Spinal cord (tissue), 4 donors: ENCODE measurements around the gene INSR. TPM values are rescaled to one million over a fixed set of nuclear protein-coding genes. Genes with fewer than 3 reads are reported as not detected.

ENCODE experiments used
- polyA plus RNA-seq, 2 donors: library from polyadenylated mRNA; unstranded; fragments of 120-200 nt; gene quantifications; one replicate each; pipeline ENCODE4 v1.2.1, GENCODE V29; 2013; ENCODE audit not compliant: insufficient read length in 2 of 2
- total RNA-seq, 2 donors: library from RNA; depleted of rRNA in 1 of 2; stranded (reverse); fragments of 120-200 nt in 1 of 2; fragments of >200 nt in 1 of 2; gene quantifications; one replicate each; pipeline versions ENCODE4 v1.2.3 to v1.2.4, GENCODE V29; 2013 to 2014

INSR gene
- total and polyA plus RNA-seq, 4 donors, result 15.3 to 47.7 (median 33.2) TPM

Other genes with a start within 250 kb of the INSR start
- not detected for gene MBD3L2, start 245.1 kb downstream of the INSR start, total RNA-seq
- not detected for gene MBD3L2, start 245.1 kb downstream of the INSR start, polyA plus RNA-seq
- not detected for gene MBD3L3, start 235.7 kb downstream of the INSR start, total RNA-seq
- not detected for gene MBD3L3, start 235.7 kb downstream of the INSR start, polyA plus RNA-seq
- gene ZNF557, start 224.7 kb downstream of the INSR start, total RNA-seq, result 10 to 100 TPM; 17.6 to 18.1 TPM
- 1 to 10 TPM; 6.9 to 8.9 TPM for gene ZNF557, start 224.7 kb downstream of the INSR start, polyA plus RNA-seq
- gene ARHGEF18, start 54.5 kb upstream of the INSR start, total RNA-seq, result 10 to 100 TPM; 19.7 to 25.1 TPM
- 10 to 100 TPM; 32.1 to 36.2 TPM for gene ARHGEF18, start 54.5 kb upstream of the INSR start, polyA plus RNA-seq
- 1 to 10 TPM; 1.7 to 6.0 TPM for gene PEX11G, start 194.6 kb upstream of the INSR start, total RNA-seq
- gene PEX11G, start 194.6 kb upstream of the INSR start, polyA plus RNA-seq, result 1 to 10 TPM; 3.8 to 5.1 TPM
- 10 to 100 TPM; 12.3 to 33.7 TPM for gene ZNF358, start 221.7 kb upstream of the INSR start, total RNA-seq
- gene ZNF358, start 221.7 kb upstream of the INSR start, polyA plus RNA-seq, result 10 to 100 TPM; 85.6 to 96.0 TPM
- 10 to 100 TPM in 1 of 2 donors, 1 to 10 TPM in 1; 9.3 to 10.7 TPM for gene MCOLN1, start 228.2 kb upstream of the INSR start, total RNA-seq
- 10 to 100 TPM; 39.9 to 45.4 TPM for gene MCOLN1, start 228.2 kb upstream of the INSR start, polyA plus RNA-seq
- 10 to 100 TPM; 45.8 to 47.8 TPM for gene PNPLA6, start 241.3 kb upstream of the INSR start, total RNA-seq
- gene PNPLA6, start 241.3 kb upstream of the INSR start, polyA plus RNA-seq, result 10 to 100 TPM; 91.8 to 94.3 TPM